Measurements from ENCODE around the gene FYCO1. TPM values are rescaled to one million over a fixed set of nuclear protein-coding genes. Genes with fewer than 3 reads are reported as not detected.

Gene FYCO1
- total RNA-seq, 1 donor from 2014 or later = 14.9 TPM

GRCh38 chr3:45884368-45885201 is 111.0 kb downstream of the FYCO1 start:
- ChIA-PET POLR2A (no interaction called here), CTCF (no interaction called here)
- DNase-seq (no peak), ATAC-seq (ENCODE audit: low read depth) (no peak)
- no peak for TF ChIP-seq CTCF (IDR thresholded peaks at IDR 0.05)
- Mint-ChIP-seq H3K27ac (no peak overlapping the region), H3K4me3 (no peak overlapping the region), H3K36me3 (ENCODE audit: low read depth) (no peaks in the 10 kb centered on the region), H3K27me3 (peaks cover 3% of the 10 kb centered on the region), H3K4me1 (peaks cover 18% of the 10 kb centered on the region), H3K9me3 (no peaks in the 10 kb centered on the region)
- intact Hi-C loops (cut with micrococcal nuclease) = no loop called here

GRCh38 chr3:45881078-45882022 is 114.3 kb downstream of the FYCO1 start:
- Mint-ChIP-seq H3K27me3 (peaks cover 6% of the 10 kb centered on the region), H3K4me1 (no peaks in the 10 kb centered on the region), H3K36me3 (ENCODE audit: low read depth) (no peaks in the 10 kb centered on the region), H3K9me3 (no peaks in the 10 kb centered on the region), H3K4me3 (no peak overlapping the region), H3K27ac (no peak overlapping the region)
- ChIA-PET POLR2A (no interaction called here), CTCF (no interaction called here)
- intact Hi-C loops (cut with micrococcal nuclease) = no loop called here
- TF ChIP-seq CTCF (IDR thresholded peaks at IDR 0.05) = no peak
- ATAC-seq (ENCODE audit: low read depth) = no peak
- no peak for DNase-seq

GRCh38 chr3:45880725-45881077 is 114.9 kb downstream of the FYCO1 start:
- intact Hi-C loops (cut with micrococcal nuclease) = no loop called here
- ChIA-PET POLR2A (no interaction called here), CTCF (no interaction called here)
- DNase-seq = no peak
- H3K27me3 Mint-ChIP-seq = peaks cover 6% of the 10 kb centered on the region
- no peaks in the 10 kb centered on the region for H3K4me1 Mint-ChIP-seq
- no peaks in the 10 kb centered on the region for H3K36me3 Mint-ChIP-seq (ENCODE audit: low read depth)
- H3K27ac Mint-ChIP-seq = no peak overlapping the region
- H3K4me3 Mint-ChIP-seq = no peak overlapping the region
- no peak for ATAC-seq (ENCODE audit: low read depth)
- TF ChIP-seq CTCF (IDR thresholded peaks at IDR 0.05) = no peak
- H3K9me3 Mint-ChIP-seq = no peaks in the 10 kb centered on the region

GRCh38 chr3:45878124-45878523 is 117.5 kb downstream of the FYCO1 start:
- ChIA-PET CTCF (no interaction called here), POLR2A (interaction anchor here (0.7 kb wide), 1 partner anchor 11 kb away, joined by 8 read pairs; no protein-coding TSS in a partner anchor)
- no peaks in the 10 kb centered on the region for H3K4me1 Mint-ChIP-seq
- no peaks in the 10 kb centered on the region for H3K9me3 Mint-ChIP-seq
- intact Hi-C loops (cut with micrococcal nuclease) = no loop called here
- no peak for DNase-seq
- TF ChIP-seq CTCF (IDR thresholded peaks at IDR 0.05) = no peak
- no peak for ATAC-seq (ENCODE audit: low read depth)
- no peak overlapping the region for H3K4me3 Mint-ChIP-seq
- peaks cover 3% of the 10 kb centered on the region for H3K27me3 Mint-ChIP-seq
- no peak overlapping the region for H3K27ac Mint-ChIP-seq
- no peaks in the 10 kb centered on the region for H3K36me3 Mint-ChIP-seq (ENCODE audit: low read depth)
